ENCODE results near the gene TOX2. TPM values are rescaled to one million over a fixed set of nuclear protein-coding genes. Genes with fewer than 3 reads are reported as not detected.

TOX2 gene
- total and polyA plus RNA-seq, 2 of the 8 experiments (the other 6 are each of a cell fraction or from before 2014, with no cell fraction given): 1.8 to 3.4 TPM

GRCh38 chr20:44118185-44119033 is 203.8 kb downstream of the TOX2 start:
- H3K79me1 ChIP-seq (ENCODE audit: low read depth, low read length): no peaks in the 10 kb centered on the region
- no peak overlapping the region for H3K23ac ChIP-seq (ENCODE audit: insufficient read length)
- DNase-seq (ENCODE audit: low read depth in 1 of 2, low spot score in 2 of 2) (no peak), FAIRE-seq (no peak)
- no peak overlapping the region for H4K91ac ChIP-seq (replicated peaks; ENCODE audit: insufficient read length, low read length)
- H2BK20ac ChIP-seq (ENCODE audit: low read length): no peak overlapping the region
- TF ChIP-seq CTBP2 (IDR thresholded peaks at IDR 0.05; ENCODE audit: borderline replicate concordance, insufficient read depth, insufficient read length, low read length) (no peak), SIX5 (IDR thresholded peaks at IDR 0.05; ENCODE audit: low read depth, low read length) (peak; percentile 31), SRF (IDR thresholded peaks at IDR 0.05; ENCODE audit: low read depth, low read length) (no peak)
- no peak overlapping the region for H3K27ac ChIP-seq (ENCODE audit: low read depth, low read length)
- no peak overlapping the region for H3K4me3 ChIP-seq (ENCODE audit: extremely low read depth in 1 of 4, insufficient read depth in 2 of 4, low read depth in 3 of 4, low read length in 4 of 4)
- no peak overlapping the region for H3K9ac ChIP-seq (replicated peaks in 1 of 4; ENCODE audit: extremely low read depth in 1 of 4, low read depth in 3 of 4, low read length in 3 of 4)
- no peaks in the 10 kb centered on the region for H3K23me2 ChIP-seq (ENCODE audit: low read depth, low read length)
- H2BK15ac ChIP-seq (ENCODE audit: low read length): no peak overlapping the region
- H3K9me3 ChIP-seq (ENCODE audit: insufficient read depth in 2 of 2, low read depth in 1 of 2, low read length in 1 of 2): no peaks in the 10 kb centered on the region
- H2BK12ac ChIP-seq (ENCODE audit: low read depth, low read length): no peak overlapping the region
- no peak overlapping the region for H2BK120ac ChIP-seq (replicated peaks; ENCODE audit: low read depth, low read length)
- H3K56ac ChIP-seq (replicated peaks; ENCODE audit: insufficient read length, low read depth, low read length): no peak overlapping the region
- no peak overlapping the region for H3K14ac ChIP-seq (ENCODE audit: insufficient read length)
- H2AFZ ChIP-seq (ENCODE audit: low read length): no peak overlapping the region
- no peak overlapping the region for H3K4ac ChIP-seq (replicated peaks; ENCODE audit: insufficient read length, low read depth, low read length)
- H4K5ac ChIP-seq (ENCODE audit: insufficient read length, low read depth, low read length): no peak overlapping the region
- H2BK5ac ChIP-seq (ENCODE audit: low read depth, low read length): no peak overlapping the region
- no peaks in the 10 kb centered on the region for H3K36me3 ChIP-seq (ENCODE audit: control insufficient read depth in 2 of 4, insufficient read depth in 4 of 4, low read length in 3 of 4)
- 84% methylated on average over 8 of the region's 9 CpGs; no CpG with 5 or more reads in 1 of the 2 experiments for WGBS, 2 experiments (ENCODE audit: extremely low coverage in 1 of 2, insufficient coverage in 1 of 2, insufficient read length in 1 of 2, insufficient replicate concordance in 2 of 2, low coverage in 1 of 2, low lambda C conversion rate in 2 of 2, missing lambda C conversion rate in 1 of 2)
- H3K79me2 ChIP-seq (ENCODE audit: control insufficient read depth in 1 of 2, insufficient read depth in 2 of 2, low read length in 2 of 2): no peaks in the 10 kb centered on the region
- H4K8ac ChIP-seq (ENCODE audit: extremely low read depth, insufficient read depth, low read length): no peak overlapping the region; the same call in 1 of the 2 replicates
- H3K4me1 ChIP-seq (replicated peaks in 1 of 4; ENCODE audit: control insufficient read depth in 3 of 4, insufficient read depth in 4 of 4, low read length in 3 of 4): no peaks in the 10 kb centered on the region
- ChIA-PET CTCF (ENCODE audit: partially characterized antibody) (interaction anchor here (0.6 to 15.8 kb wide), 21 partner anchors 9 to 568 kb away, joined by 3 to 512 read pairs (median 10); partner anchors contain the start of genes FITM2 and JPH2), POLR2A (ENCODE audit: partially characterized antibody) (interaction anchor here (0.6 to 2.3 kb wide), 5 partner anchors 19 to 95 kb away, joined by 3 to 13 read pairs (median 3); no protein-coding TSS in a partner anchor)
- no peaks in the 10 kb centered on the region for H3K27me3 ChIP-seq (replicated peaks in 1 of 4; ENCODE audit: control insufficient read depth in 3 of 4, extremely low read depth in 1 of 4, insufficient read depth in 3 of 4, low read length in 3 of 4)
- H3K4me2 ChIP-seq (ENCODE audit: insufficient read depth in 1 of 2, low read depth in 2 of 2, low read length in 2 of 2): no peak overlapping the region
- no peaks in the 10 kb centered on the region for H4K20me1 ChIP-seq (replicated peaks in 1 of 2; ENCODE audit: control insufficient read depth in 1 of 2, insufficient read depth in 2 of 2, low read length in 2 of 2)
- no peak overlapping the region for H2AK5ac ChIP-seq (ENCODE audit: low read depth, low read length)
- no peak overlapping the region for H3K18ac ChIP-seq (ENCODE audit: extremely low read depth, low read length)

Measured in H1 (cell line).